HG02938 (cell line): ENCODE results near the gene TREH.
"Not testable (repeated sequence)": the region's sequence is repeated elsewhere in the genome, so short reads cannot be mapped to it uniquely, and the experiment has no call there.

Source experiments
- ATAC-seq: cut with Tn5 transposase; IDR thresholded peaks from one replicate; pipeline ENCODE4 v1.9.1; 2021; ENCODE audit warnings: mild to moderate bottlenecking, moderate library complexity; ENCODE audit not compliant: unreplicated experiment

Gene TREH

GRCh38 chr11:118618115-118618990 lies 61.1 kb downstream of the TREH start:
- no peak for ATAC-seq

GRCh38 chr11:118615976-118616371 lies 63.5 kb downstream of the TREH start:
- no peak for ATAC-seq

- ATAC-seq, result no peak
Observed at GRCh38 chr11:118615282-118615975, 64.0 kb downstream of the TREH start.

- no peak for ATAC-seq
Observed at GRCh38 chr11:118614511-118614910, 64.9 kb downstream of the TREH start.

DNA sequence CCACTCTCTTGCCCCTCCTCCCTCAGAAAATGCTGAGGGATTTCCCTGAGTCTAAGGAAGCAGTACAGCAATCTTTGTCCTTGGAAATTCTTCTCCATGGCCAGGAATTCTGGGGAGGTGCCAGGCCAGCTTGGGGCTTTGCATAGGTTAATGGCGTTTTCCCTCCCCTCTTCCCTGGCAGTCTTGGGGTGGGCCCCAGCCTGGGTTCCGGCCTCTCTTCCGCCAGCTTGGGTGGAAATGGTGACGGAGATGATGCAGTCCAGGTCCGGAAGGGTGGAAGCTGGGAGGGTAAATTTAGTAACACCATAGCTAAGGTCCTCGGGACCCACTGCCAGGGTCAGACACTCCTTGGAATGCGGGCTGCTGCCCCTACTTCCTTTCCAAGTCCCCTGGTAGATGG lies 67.1 kb downstream of the TREH start:
- ATAC-seq, result no peak

DNA sequence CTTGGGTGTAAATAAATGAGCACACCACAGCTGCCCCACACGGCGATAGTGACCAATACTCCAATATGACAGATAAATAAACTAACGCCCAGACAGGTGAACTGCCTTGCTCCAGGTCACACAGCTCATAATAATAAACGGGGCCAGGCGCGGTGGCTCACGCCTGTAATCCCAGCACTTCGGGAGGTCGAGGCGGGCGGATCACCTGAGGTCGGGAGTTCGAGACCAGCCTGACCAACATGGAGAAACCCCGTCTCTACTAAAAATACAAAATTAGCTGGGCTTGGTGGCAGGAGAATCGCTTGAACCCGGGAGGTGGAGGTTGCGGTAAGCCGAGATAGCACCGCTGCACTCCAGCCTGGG lies 68.0 kb downstream of the TREH start:
- ATAC-seq, result not testable (repeated sequence)

GRCh38 chr11:118610773-118611432 lies 68.5 kb downstream of the TREH start:
- ATAC-seq, result no peak

GRCh38 chr11:118610225-118610772 lies 69.2 kb downstream of the TREH start:
- no peak for ATAC-seq

DNA sequence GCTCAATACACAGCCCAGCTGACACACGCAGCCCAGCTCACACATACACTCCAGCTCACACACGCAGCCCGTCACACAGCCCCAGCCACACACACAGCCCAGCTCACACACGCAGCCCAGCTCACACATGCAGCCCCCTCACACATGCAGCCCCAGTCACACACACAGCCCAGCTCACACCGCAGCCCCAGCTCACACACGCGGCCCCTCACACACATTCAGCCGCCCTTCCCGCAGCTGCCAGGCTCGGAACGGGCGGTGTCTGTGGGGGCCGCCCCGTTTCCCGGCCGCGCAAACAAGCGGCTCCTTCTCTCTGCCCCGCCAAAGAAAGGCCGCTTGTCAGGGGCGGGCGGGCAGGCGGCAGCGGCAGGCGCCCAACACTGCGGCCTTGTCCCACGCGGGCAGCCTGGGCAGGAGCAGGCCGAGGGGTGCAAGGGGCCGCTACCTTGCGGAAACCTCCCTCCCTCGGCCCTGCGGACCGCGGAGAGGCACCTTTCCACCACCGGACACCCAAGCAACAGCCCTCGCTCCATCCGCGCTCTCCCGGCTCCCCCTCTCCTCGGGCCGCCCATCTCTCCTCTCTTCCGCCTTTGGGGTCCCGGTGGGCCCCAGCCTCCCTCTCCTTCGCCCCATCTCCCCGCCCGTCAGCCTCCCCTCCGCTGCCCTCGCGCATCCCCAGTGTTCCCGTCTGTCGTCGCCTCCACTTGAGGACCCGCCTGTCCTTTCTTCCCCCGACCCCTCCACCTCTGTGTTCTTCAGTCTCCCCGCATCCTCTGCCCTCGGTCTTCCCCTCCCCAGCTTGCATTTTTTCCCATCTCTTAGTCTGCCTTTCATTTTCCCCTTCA lies 69.8 kb downstream of the TREH start:
- ATAC-seq, result no peak

DNA sequence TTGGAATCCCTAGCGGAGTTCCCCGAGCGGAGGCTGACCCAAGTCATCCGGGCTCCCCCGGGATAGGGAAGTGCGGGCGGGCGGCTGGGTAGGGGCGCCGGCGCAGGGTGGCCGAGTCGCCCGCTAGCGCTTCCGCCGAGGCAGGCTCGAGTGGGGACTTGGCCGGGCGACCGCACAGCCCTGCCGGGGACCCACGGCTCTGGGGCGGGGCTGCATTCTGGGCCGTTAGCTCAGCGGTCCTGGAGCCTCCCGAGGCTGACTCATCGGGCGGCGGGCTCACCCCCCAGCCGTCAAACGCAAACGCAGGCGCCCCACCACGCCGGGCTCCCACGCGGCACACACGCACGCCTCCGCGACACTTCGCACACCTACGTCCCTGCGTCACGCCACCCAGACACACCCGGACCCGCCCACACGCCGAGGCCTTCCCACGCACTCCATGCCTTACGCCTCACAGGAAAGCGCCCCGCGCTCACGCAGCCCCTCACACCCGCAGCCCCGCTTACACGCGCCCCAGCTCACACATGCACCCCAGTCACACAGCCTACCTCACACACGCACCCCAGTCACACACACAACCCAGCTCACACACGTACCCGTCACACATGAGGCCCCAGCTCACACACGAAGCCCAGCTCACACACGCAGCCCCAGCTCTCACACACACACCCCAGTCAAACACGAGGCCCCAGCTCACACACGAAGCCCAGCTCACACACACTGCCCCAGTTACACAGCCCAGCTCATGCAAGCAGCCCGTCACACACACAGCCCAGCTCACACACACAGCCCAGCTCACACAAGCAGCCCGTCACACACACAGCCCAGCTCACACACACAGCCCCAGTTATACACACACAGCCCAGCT lies 70.9 kb downstream of the TREH start:
- ATAC-seq, result no peak

DNA sequence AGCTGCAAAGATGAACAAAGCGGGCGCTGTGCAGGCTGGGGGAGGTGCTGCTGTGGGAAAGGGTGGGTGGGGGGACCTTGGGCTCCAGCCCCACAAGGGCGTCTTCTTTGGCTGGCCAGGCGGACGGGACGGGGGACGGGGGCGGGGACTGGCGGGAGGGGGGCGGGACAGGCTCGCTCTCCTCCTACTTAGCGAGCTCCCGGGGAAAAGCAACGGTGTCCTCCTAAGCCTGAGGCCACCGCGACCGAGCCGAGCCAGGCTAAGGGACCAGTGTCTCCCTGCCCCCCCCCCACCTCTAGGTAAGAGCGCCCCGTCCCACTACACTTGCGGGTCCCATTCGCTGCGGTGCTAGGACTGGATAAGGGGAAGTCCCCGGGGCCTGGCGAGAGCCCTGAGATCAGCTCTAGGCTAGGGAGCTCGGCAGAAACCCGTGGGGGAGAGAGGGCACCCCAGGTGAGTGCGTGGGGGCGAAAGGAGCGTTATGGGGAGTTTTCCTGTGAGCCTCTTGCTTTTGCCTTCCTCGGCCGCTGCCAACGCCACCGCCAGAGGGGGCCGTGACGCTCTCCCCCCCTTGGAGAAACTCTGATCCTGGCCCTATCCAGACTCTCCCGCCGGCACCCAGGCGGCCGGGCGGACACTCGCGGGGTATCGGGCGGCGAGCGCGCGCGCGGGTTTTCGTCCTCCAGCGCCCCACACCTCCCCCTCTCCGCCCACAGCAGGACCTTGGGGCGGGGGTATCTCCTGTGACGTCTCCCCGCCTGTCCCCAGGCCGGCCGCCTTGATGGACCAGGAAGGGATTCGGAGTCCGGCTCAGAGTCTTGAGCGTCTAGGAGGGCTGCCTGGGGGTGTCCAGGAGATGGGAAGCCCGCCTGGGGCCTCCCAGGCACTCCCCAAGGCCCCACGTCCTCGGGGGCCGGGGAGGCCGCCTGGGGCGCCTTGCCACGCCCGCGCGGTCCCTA lies 71.8 kb downstream of the TREH start, which contains the start of gene PHLDB1:
TSS of gene PHLDB1 (plus strand) at position 215 of the 959 bp plus-strand sequence. CDS start 6,222 bp downstream, outside the sequence.
- no peak for ATAC-seq
